Prostate gland (tissue), 2 donors: ENCODE results near the gene C1orf35. TPM values are rescaled to one million over a fixed set of nuclear protein-coding genes. Genes with fewer than 3 reads are reported as not detected.

Experiments used
- DNase-seq: peaks from one replicate; pipeline ENCODE4 v3.0.0-alpha.2; 2019; ENCODE audit warnings: low spot score
- H3K27ac ChIP-seq, 2 donors: fragments of 200-600 bp; sonication (generic); 2 replicates each; pipeline ENCODE4 v1.5.1; 2017 to 2019
- H3K27me3 ChIP-seq: fragments of 200-600 bp; sonication (generic); replicated peaks from 2 replicates; pipeline ENCODE4 v1.5.1; 2019; ENCODE audit not compliant: insufficient read depth
- H3K36me3 ChIP-seq, 2 donors: fragments of 200-600 bp; sonication (generic); 1 replicate in 1 of 2; 2 replicates in 1 of 2; pipeline versions ENCODE4 v1.5.1 to v1.8.1; 2017 to 2019
- H3K4me1 ChIP-seq: fragments of 200-600 bp; sonication (generic); replicated peaks from 2 replicates; pipeline ENCODE4 v1.5.1; 2019
- H3K4me3 ChIP-seq, 2 donors: fragments of 200-600 bp; sonication (generic); 2 replicates each; pipeline ENCODE4 v1.5.1; 2017 to 2019
- H3K9me3 ChIP-seq: fragments of 200-600 bp; sonication (generic); 2 replicates; pipeline ENCODE4 v1.5.1; 2017
- POLR2A ChIP-seq: fragments of 450-650 bp; IDR thresholded peaks from one replicate; pipeline ENCODE4 v1.6.1; 2016; ENCODE audit warnings: antibody characterized with exemption, mild to moderate bottlenecking
- POLR2AphosphoS5 ChIP-seq: sonication (generic); formaldehyde crosslinking; IDR thresholded peaks from one replicate; pipeline ENCODE4 v1.6.1; 2017; ENCODE audit warnings: antibody characterized with exemption
- whole genome bisulfite sequencing: methylation state at CpG from one replicate; pipeline ENCODE4 v1.1.5; 2018; 5-methylcytosine and 5-hydroxymethylcytosine counted together
- intact Hi-C: fragments of 100-400 bp; cut with DNase I; formaldehyde crosslinking; loops from one replicate; pipeline ENCODE4 v1.14.2; 2022
- total RNA-seq, 2 donors: library from RNA; depleted of rRNA; stranded (reverse); fragments of >200 nt; gene quantifications; one replicate each; pipeline ENCODE4 v1.1.0, GENCODE V29; 2016
- TF ChIP-seq, protein P1 (sequence below), 4 experiments: fragments of 200-600 bp in 2 of 4; fragments of 450-650 bp in 2 of 4; sonication (generic) in 2 of 4; IDR thresholded peaks; 1 replicate in 3 of 4; 2 replicates in 1 of 4; pipeline ENCODE4 v1.5.1; 2016 to 2019; ENCODE audit warnings: antibody characterized with exemption in 4 of 4, mild to moderate bottlenecking in 2 of 4, moderate library complexity in 2 of 4

C1orf35 gene
- total RNA-seq, 2 donors from 2014 or later = 23.5 TPM

DNA sequence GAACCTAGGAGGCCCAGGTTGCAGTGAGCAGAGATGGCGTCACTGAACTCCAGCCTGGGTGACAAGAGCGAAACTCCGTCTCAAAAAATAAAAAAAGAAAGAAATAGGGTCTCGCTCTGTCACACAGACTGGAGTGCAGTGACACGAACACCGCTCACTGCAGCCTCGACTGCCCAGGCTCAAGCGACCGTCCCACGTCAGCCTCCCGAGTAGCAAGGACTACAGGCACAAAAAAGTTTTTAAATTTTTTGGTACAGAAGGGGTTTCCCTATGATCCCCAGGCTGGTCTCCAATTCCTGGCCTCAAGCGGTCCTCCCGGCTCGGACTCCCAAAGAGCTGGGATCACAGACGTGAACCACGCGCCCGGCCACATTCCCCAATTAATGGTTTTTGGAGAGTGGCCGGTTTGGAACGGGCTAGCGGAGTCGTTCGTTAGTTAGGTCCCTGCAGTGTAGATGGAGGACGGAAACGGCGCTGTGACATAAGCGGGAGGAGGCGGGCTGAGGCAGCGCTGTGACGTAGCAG lies 36.3 kb upstream of the C1orf35 start:
- peak overlapping the region; percentile 95 to 98 for H3K4me3 ChIP-seq
- no peak for DNase-seq
- H3K36me3 ChIP-seq = no peaks in the 10 kb centered on the region
- H3K9me3 ChIP-seq = no peaks in the 10 kb centered on the region
- intact Hi-C loops = no loop called here
- peaks cover 9% of the 10 kb centered on the region for H3K4me1 ChIP-seq
- 21% methylated on average over 30 of the region's 30 CpGs for WGBS
- no peak for TF ChIP-seq POLR2AphosphoS5
- TF ChIP-seq, protein P1, sequence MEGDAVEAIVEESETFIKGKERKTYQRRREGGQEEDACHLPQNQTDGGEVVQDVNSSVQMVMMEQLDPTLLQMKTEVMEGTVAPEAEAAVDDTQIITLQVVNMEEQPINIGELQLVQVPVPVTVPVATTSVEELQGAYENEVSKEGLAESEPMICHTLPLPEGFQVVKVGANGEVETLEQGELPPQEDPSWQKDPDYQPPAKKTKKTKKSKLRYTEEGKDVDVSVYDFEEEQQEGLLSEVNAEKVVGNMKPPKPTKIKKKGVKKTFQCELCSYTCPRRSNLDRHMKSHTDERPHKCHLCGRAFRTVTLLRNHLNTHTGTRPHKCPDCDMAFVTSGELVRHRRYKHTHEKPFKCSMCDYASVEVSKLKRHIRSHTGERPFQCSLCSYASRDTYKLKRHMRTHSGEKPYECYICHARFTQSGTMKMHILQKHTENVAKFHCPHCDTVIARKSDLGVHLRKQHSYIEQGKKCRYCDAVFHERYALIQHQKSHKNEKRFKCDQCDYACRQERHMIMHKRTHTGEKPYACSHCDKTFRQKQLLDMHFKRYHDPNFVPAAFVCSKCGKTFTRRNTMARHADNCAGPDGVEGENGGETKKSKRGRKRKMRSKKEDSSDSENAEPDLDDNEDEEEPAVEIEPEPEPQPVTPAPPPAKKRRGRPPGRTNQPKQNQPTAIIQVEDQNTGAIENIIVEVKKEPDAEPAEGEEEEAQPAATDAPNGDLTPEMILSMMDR (IDR thresholded peaks at IDR 0.05) = no peak
- TF ChIP-seq POLR2A = no peak
- no peaks in the 10 kb centered on the region for H3K27me3 ChIP-seq
- H3K27ac ChIP-seq = peak overlapping the region; percentile 95

- H3K27me3 ChIP-seq = no peaks in the 10 kb centered on the region
- H3K27ac ChIP-seq = no peak overlapping the region
- no peak for DNase-seq
- no peaks in the 10 kb centered on the region for H3K9me3 ChIP-seq
- WGBS = 24% methylated on average over 1 of the region's 1 CpG
- no peaks in the 10 kb centered on the region for H3K36me3 ChIP-seq
- intact Hi-C loops = no loop called here
- TF ChIP-seq POLR2A (no peak), POLR2AphosphoS5 (no peak)
- TF ChIP-seq, protein P1 (IDR thresholded peaks at IDR 0.05) = no peak
- peaks cover 9% of the 10 kb centered on the region for H3K4me1 ChIP-seq
- no peak overlapping the region for H3K4me3 ChIP-seq
These were observed 33.8 kb upstream of the C1orf35 start for GRCh38 chr1:228136901-228137300.

- Histone ChIP-seq H3K4me1 (no peaks in the 10 kb centered on the region), H3K27ac (no peak overlapping the region), H3K36me3 (no peaks in the 10 kb centered on the region), H3K9me3 (no peaks in the 10 kb centered on the region), H3K27me3 (no peaks in the 10 kb centered on the region), H3K4me3 (no peak overlapping the region)
- intact Hi-C loops = no loop called here
- TF ChIP-seq POLR2AphosphoS5 = no peak
- no peak for TF ChIP-seq POLR2A
- TF ChIP-seq, protein P1 (IDR thresholded peaks at IDR 0.05) = no peak
- WGBS = 87% methylated on average over 12 of the region's 12 CpGs
- DNase-seq = no peak
These were observed 31.5 kb upstream of the C1orf35 start for GRCh38 chr1:228134591-228134990.

- H3K4me1 ChIP-seq = no peaks in the 10 kb centered on the region
These were observed 28.6 kb upstream of the C1orf35 start for GRCh38 chr1:228131766-228132165.

DNA sequence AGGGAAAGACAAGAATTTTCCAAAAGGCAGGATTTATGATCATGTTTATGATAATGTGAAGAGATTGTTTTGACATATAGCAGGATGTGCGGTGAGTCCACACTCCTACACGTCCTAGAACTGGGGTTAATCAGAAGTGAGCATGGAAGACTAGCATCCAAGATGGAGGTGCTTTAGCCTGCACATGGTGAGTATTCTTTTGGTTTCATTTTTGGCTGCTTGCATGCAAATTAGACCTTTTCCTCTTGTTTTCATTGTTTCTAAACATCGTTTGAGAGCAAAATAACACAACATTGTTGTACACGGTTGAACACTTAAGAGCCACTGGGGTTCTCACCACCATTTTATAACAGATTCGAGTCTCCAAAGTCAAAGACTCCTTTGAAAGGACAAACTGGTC lies 22.1 kb upstream of the C1orf35 start:
- Histone ChIP-seq H3K4me3 (no peak overlapping the region), H3K27ac (no peak overlapping the region), H3K27me3 (no peaks in the 10 kb centered on the region), H3K4me1 (no peaks in the 10 kb centered on the region), H3K36me3 (no peaks in the 10 kb centered on the region), H3K9me3 (no peaks in the 10 kb centered on the region)
- no peak for DNase-seq
- intact Hi-C loops = no loop called here
- WGBS = 84% methylated on average over 5 of the region's 5 CpGs
- TF ChIP-seq, protein P1 (IDR thresholded peaks at IDR 0.05) = no peak
- no peak for TF ChIP-seq POLR2A

More at GRCh38 chr1:228131766-228132165, 28.6 kb upstream of the C1orf35 start:
- Histone ChIP-seq H3K9me3 (no peaks in the 10 kb centered on the region), H3K27ac (no peak overlapping the region), H3K4me3 (no peak overlapping the region), H3K36me3 (no peaks in the 10 kb centered on the region), H3K27me3 (no peaks in the 10 kb centered on the region)
- TF ChIP-seq POLR2AphosphoS5 = no peak
- TF ChIP-seq, protein P1 (IDR thresholded peaks at IDR 0.05) = no peak
- no peak for TF ChIP-seq POLR2A
- intact Hi-C loops = no loop called here
- DNase-seq = no peak
- 79% methylated on average over 2 of the region's 2 CpGs for WGBS
